ENCODE measurements around the gene MAGI2. TPM values are rescaled to one million over a fixed set of nuclear protein-coding genes. Genes with fewer than 3 reads are reported as not detected.

The MAGI2 gene
- total and polyA plus RNA-seq, 2 of the 13 experiments (the other 11 are each of a cell fraction or from before 2014, with no cell fraction given) = 1.5 to 3.8 TPM

GRCh38 chr7:79347351-79347750 is 106.1 kb downstream of the MAGI2 start:
- no peaks in the 10 kb centered on the region for H3K27me3 ChIP-seq (ENCODE audit: control insufficient read depth in 1 of 2, insufficient read depth in 2 of 2, low read length in 2 of 2)
- ChIA-PET CTCF (ENCODE audit: low intra/inter-chr PET ratio, low total read pairs) (no interaction called here), POLR2A (no interaction called here)
- no peak overlapping the region for H3K27ac ChIP-seq (ENCODE audit: extremely low read length, insufficient read depth, low read length)
- H3K4me2 ChIP-seq (ENCODE audit: low read depth, low read length) = no peak overlapping the region
- FAIRE-seq = no peak
- DNase-seq (ENCODE audit: low spot score) = no peak
- H3K4me3 ChIP-seq (replicated peaks in 1 of 3; ENCODE audit: insufficient read depth in 1 of 3, low read depth in 2 of 3, low read length in 3 of 3) = no peak overlapping the region
- in situ Hi-C loops (cut with HindIII; ENCODE audit: extremely low pct_ligation_motif_present, low pct_unique_long_range_greater_than_20kb) = no loop called here
- no peak for ATAC-seq
- no peaks in the 10 kb centered on the region for H3K9me3 ChIP-seq (ENCODE audit: low read length)
- H3K36me3 ChIP-seq (replicated peaks in 1 of 2; ENCODE audit: control insufficient read depth in 1 of 2, insufficient read depth in 2 of 2, low read length in 2 of 2) = no peaks in the 10 kb centered on the region
- intact Hi-C loops (cut with micrococcal nuclease; ENCODE audit: unreplicated experiment) = no loop called here
- peaks cover 5% of the 10 kb centered on the region for H3K4me1 ChIP-seq (ENCODE audit: insufficient read depth, low read length)
- H2AFZ ChIP-seq (ENCODE audit: low read length) = no peak overlapping the region
- no peak overlapping the region for H3K9ac ChIP-seq (ENCODE audit: insufficient read depth, low read depth, low read length)
- H3K79me2 ChIP-seq (ENCODE audit: insufficient read depth, low read length) = no peaks in the 10 kb centered on the region
- H4K20me1 ChIP-seq (ENCODE audit: insufficient read depth, low read length) = no peaks in the 10 kb centered on the region
- BruUV-seq (replicated peaks) = no TSS peak
- WGBS (ENCODE audit: low lambda C conversion rate) = 66% methylated on average over 3 of the region's 3 CpGs
- no peak for TF ChIP-seq ZNF557 (CRISPR knock-in tag; IDR thresholded peaks at IDR 0.05)
- TF ChIP-seq GLI4 (CRISPR knock-in tag; IDR thresholded peaks at IDR 0.05; ENCODE audit: borderline replicate concordance) = no peak
- no peak for TF ChIP-seq CHD2 (IDR thresholded peaks at IDR 0.05; ENCODE audit: low read depth, low read length)
- no peak for TF ChIP-seq ZNF484 (CRISPR knock-in tag; IDR thresholded peaks at IDR 0.05; ENCODE audit: borderline replicate concordance, low read depth)
- TF ChIP-seq, protein P1, sequence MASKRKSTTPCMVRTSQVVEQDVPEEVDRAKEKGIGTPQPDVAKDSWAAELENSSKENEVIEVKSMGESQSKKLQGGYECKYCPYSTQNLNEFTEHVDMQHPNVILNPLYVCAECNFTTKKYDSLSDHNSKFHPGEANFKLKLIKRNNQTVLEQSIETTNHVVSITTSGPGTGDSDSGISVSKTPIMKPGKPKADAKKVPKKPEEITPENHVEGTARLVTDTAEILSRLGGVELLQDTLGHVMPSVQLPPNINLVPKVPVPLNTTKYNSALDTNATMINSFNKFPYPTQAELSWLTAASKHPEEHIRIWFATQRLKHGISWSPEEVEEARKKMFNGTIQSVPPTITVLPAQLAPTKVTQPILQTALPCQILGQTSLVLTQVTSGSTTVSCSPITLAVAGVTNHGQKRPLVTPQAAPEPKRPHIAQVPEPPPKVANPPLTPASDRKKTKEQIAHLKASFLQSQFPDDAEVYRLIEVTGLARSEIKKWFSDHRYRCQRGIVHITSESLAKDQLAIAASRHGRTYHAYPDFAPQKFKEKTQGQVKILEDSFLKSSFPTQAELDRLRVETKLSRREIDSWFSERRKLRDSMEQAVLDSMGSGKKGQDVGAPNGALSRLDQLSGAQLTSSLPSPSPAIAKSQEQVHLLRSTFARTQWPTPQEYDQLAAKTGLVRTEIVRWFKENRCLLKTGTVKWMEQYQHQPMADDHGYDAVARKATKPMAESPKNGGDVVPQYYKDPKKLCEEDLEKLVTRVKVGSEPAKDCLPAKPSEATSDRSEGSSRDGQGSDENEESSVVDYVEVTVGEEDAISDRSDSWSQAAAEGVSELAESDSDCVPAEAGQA (IDR thresholded peaks at IDR 0.05; ENCODE audit: low read depth) = no peak
- TF ChIP-seq, protein P1 (CRISPR knock-in tag; IDR thresholded peaks at IDR 0.05; ENCODE audit: borderline replicate concordance) = no peak
- no peak for TF ChIP-seq ZNF788 (CRISPR knock-in tag; IDR thresholded peaks at IDR 0.05; ENCODE audit: borderline replicate concordance)
- TF ChIP-seq HINFP (CRISPR knock-in tag; IDR thresholded peaks at IDR 0.05; ENCODE audit: low read depth) = no peak
- TF ChIP-seq HDAC2 (CRISPR knock-in tag; IDR thresholded peaks at IDR 0.05) = no peak
- TF ChIP-seq, protein P2, sequence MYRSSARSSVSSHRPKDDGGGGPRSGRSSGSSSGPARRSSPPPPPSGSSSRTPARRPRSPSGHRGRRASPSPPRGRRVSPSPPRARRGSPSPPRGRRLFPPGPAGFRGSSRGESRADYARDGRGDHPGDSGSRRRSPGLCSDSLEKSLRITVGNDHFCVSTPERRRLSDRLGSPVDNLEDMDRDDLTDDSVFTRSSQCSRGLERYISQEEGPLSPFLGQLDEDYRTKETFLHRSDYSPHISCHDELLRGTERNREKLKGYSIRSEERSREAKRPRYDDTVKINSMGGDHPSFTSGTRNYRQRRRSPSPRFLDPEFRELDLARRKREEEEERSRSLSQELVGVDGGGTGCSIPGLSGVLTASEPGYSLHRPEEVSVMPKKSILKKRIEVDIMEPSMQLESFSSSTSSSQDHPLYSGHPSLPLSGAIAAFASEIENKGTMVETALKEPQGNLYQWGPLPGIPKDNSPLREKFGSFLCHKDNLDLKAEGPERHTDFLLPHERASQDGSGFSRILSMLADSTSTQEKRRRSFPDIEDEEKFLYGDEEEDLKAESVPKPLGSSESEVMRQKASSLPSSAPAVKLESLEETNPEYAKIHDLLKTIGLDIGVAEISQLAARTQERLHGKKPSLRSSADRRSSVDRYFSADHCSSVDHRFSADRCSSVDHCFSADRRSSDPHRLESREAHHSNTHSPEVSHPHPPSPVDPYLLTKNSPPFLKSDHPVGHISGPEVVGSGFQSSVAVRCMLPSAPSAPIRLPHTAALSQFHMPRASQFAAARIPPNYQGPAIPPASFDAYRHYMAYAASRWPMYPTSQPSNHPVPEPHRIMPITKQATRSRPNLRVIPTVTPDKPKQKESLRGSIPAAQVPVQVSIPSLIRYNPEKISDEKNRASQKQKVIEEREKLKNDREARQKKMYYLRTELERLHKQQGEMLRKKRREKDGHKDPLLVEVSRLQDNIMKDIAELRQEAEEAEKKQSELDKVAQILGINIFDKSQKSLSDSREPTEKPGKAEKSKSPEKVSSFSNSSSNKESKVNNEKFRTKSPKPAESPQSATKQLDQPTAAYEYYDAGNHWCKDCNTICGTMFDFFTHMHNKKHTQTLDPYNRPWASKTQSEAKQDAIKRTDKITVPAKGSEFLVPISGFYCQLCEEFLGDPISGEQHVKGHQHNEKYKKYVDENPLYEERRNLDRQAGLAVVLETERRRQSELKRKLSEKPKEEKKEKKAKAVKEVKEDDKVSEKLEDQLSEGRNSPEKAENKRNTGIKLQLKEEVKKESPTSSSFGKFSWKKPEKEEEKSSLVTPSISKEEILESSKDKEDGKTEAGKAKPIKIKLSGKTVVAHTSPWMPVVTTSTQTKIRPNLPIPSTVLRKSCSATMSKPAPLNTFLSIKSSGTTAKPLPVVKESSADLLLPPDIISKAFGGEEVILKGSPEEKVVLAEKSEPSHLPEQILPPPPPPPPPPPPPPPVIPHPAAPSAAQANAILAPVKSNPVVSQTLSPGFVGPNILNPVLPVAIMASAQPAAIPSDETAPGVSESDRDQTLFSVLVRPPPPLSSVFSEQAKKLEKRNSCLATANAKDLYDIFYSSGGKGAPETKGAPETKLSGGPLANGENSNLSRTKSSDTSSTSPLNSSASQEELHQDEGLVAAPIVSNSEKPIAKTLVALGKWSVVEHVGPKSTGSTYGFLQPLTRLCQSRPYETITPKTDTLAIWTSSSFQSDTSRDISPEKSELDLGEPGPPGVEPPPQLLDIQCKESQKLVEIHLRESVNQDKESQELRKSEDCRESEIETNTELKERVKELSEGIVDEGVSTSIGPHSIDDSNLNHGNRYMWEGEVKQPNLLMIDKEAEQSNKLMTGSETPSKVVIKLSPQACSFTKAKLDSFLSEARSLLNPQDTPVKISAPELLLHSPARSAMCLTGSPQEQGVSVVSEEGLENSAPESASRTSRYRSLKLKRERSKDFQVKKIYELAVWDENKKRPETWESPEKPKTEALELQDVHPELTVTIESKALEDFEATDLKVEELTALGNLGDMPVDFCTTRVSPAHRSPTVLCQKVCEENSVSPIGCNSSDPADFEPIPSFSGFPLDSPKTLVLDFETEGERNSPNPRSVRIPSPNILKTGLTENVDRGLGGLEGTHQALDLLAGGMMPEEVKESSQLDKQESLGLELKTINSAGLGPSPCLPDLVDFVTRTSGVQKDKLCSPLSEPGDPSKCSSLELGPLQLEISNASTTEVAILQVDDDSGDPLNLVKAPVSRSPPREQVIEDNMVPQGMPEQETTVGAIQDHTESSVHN (CRISPR knock-in tag; IDR thresholded peaks at IDR 0.05) = no peak
